PFSK-1 (cell line): ENCODE measurements around the gene STARD3NL.

Source experiments
- FOXP2 ChIP-seq: optimal IDR thresholded peaks from 2 replicates; pipeline ENCODE3; 2011; ENCODE audit warnings: borderline replicate concordance, control low read depth, inconsistent platforms; ENCODE audit not compliant: insufficient read depth; ENCODE audit errors: extremely low read length, extremely low read depth
- POLR2AphosphoS5 ChIP-seq: IDR thresholded peaks from 2 replicates; pipeline ENCODE4 v1.6.1; 2012; ENCODE audit warnings: low read depth, mild to moderate bottlenecking, control low read depth, low read length, moderate library complexity
- SIN3A ChIP-seq: IDR thresholded peaks from 2 replicates; pipeline ENCODE4 v1.6.1; 2012; ENCODE audit warnings: mild to moderate bottlenecking, low read length, moderate library complexity, borderline replicate concordance; ENCODE audit not compliant: insufficient read depth
- TAF1 ChIP-seq: IDR thresholded peaks from 2 replicates; pipeline ENCODE4 v1.6.1; 2012; ENCODE audit warnings: low read length, control low read depth, borderline replicate concordance; ENCODE audit not compliant: insufficient read depth
- TF ChIP-seq, protein P1 (sequence below), 2 experiments: IDR thresholded peaks; 2 replicates each; pipeline versions ENCODE4 v1.6.1 to v1.8.0; 2011 to 2012; ENCODE audit warnings: low read depth in 2 of 2, low read length in 2 of 2, control low read depth in 1 of 2, inconsistent platforms in 1 of 2, mild to moderate bottlenecking in 1 of 2, moderate library complexity in 1 of 2; ENCODE audit not compliant: insufficient read depth in 1 of 2

The STARD3NL gene

DNA sequence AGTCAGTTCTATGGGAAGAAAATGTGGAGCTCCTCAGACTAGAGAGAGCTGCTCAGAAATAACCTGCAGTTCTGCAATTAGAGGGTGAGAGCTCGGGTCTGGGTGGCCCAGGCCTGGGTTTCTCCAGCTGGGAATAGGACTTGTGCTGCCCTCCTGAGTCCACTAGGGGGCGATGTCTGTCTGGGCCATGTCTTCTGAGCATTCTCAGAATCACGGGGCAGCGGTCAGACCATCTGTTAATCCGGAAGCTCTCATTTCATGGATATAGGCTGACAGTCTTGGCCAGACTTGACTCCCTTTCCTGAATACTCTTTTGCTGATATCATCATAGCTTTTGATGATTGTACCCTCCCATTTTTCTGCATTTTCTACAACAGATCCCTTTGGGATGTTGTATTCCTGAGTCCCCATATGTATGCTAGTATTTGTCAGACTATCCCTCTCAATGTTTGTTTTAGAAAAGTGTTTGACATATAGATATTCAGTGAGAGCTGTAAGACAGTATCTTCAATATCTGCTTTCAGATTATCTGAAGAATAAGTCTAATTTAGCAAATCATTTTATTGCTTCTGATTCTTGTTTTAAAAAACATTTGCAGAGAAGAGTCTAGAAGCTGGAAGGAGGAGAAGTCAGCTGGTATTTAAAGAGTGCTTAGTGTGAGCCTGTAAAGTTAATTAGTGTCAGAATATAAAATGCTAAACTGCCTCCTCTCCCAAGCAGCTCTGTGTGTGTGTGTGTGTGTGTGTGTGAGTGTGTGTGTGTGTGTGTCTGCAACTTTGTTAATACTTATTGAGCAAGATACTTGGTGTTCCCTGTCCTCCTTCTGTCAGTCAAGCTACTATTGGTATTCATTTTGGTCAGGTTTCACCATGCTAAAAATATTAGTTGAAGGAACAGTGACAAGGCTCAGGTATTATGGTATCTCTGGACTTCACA, 38.0 kb downstream of the STARD3NL start:
- TF ChIP-seq TAF1: no peak
- peak; percentile 31 for TF ChIP-seq FOXP2
- no peak for TF ChIP-seq POLR2AphosphoS5
- peak; percentile 51; the same call in 1 of the 2 replicates for TF ChIP-seq SIN3A
- TF ChIP-seq, protein P1, sequence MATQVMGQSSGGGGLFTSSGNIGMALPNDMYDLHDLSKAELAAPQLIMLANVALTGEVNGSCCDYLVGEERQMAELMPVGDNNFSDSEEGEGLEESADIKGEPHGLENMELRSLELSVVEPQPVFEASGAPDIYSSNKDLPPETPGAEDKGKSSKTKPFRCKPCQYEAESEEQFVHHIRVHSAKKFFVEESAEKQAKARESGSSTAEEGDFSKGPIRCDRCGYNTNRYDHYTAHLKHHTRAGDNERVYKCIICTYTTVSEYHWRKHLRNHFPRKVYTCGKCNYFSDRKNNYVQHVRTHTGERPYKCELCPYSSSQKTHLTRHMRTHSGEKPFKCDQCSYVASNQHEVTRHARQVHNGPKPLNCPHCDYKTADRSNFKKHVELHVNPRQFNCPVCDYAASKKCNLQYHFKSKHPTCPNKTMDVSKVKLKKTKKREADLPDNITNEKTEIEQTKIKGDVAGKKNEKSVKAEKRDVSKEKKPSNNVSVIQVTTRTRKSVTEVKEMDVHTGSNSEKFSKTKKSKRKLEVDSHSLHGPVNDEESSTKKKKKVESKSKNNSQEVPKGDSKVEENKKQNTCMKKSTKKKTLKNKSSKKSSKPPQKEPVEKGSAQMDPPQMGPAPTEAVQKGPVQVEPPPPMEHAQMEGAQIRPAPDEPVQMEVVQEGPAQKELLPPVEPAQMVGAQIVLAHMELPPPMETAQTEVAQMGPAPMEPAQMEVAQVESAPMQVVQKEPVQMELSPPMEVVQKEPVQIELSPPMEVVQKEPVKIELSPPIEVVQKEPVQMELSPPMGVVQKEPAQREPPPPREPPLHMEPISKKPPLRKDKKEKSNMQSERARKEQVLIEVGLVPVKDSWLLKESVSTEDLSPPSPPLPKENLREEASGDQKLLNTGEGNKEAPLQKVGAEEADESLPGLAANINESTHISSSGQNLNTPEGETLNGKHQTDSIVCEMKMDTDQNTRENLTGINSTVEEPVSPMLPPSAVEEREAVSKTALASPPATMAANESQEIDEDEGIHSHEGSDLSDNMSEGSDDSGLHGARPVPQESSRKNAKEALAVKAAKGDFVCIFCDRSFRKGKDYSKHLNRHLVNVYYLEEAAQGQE (IDR thresholded peaks at IDR 0.05; ENCODE audit: insufficient read depth in 1 of 2, low read depth in 2 of 2, low read length in 2 of 2): no peak

DNA sequence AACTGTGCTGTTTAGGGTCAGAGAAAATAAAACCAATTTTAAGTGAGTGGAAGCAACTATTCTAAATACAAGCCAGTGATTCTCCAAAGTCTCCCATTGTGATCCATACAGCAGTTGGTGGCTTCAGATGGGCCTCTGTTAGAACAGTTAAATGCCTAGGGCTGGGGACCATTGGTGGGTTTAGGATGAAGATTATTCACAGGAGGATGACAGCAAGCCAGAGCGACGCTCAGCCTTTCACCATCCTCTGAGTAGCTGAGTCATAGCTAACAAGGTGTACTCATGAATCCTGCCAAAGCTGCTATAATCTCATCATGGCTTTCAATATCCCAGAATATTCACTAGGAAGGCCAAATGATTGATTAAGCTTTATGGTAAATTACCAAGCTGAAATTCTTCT, 39.6 kb downstream of the STARD3NL start:
- no peak for TF ChIP-seq FOXP2
- TF ChIP-seq TAF1: no peak
- TF ChIP-seq SIN3A: no peak

DNA sequence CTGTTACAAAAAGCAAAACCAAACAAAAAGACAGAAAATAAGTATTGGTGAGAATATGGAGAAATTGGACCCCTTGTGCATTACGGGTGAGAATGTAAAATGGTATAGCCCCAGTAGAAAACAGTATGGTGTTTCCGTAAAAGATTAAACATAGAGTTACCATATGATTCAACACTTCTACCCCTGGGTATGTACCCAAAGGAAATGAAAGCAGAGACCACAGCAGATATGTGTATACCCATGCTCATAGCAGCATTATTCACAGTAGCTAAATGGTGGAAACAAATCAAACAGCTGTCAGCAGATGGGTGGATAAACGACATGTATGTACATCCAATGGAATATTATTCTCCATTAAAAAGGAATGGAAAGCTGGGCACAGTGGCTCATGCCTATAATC, 42.4 kb downstream of the STARD3NL start:
- no peak for TF ChIP-seq FOXP2
- TF ChIP-seq SIN3A: no peak
- TF ChIP-seq, protein P1 (IDR thresholded peaks at IDR 0.05; ENCODE audit: insufficient read depth in 1 of 2, low read depth in 2 of 2, low read length in 2 of 2): no peak
- no peak for TF ChIP-seq POLR2AphosphoS5
- TF ChIP-seq TAF1: no peak

DNA sequence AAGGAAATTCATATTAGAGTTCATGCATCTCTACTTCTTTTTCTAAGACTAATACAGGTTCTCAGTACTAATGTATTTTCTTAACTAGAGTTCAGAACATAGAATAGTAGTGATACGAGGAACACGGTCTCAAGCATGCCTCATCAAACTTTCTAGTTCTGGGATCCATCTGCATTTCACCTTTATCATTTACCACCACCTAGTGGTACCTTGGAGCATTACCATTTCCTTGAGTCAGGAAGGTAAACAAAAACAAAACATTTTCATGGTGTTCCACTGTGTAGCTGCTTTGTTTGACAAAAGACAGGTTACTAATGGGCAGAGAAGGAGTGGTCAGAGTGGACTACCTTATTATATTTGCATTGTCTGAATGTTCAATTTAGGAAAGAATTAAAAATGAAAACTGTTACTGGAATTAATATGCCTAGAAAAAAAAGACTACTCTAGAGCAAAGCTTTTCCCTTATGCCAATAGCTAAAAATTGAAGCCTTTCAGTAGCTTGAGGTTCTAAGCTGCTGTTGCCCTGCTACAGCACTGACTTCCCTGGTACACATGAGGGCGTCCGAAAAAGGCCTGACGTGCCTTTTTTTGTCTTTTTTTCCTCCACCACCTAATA, 44.5 kb downstream of the STARD3NL start:
- TF ChIP-seq FOXP2 (no peak), POLR2AphosphoS5 (no peak), SIN3A (no peak), TAF1 (no peak)
- TF ChIP-seq, protein P1 (IDR thresholded peaks at IDR 0.05; ENCODE audit: insufficient read depth in 1 of 2, low read depth in 2 of 2, low read length in 2 of 2): no peak

DNA sequence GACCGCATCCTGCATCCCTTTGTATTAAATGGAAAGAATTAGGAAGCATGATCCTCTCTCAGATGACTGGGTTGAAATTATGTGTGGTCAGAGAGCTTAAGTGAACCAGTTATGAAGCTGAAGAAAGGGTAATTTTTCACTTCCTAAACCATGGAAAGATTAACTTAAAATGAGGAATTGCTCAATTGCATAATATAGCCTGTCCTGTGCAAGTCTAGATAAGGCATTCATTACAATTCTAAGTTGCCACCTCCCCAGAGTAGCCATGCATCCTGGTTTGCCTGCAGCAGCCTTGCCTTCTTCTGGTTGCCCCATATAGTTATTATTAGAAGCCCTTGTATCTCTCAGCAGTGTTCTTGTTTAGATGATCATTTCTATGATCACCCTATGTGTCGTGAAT, 45.3 kb downstream of the STARD3NL start:
- no peak for TF ChIP-seq FOXP2
- no peak for TF ChIP-seq TAF1
- TF ChIP-seq SIN3A: no peak
- TF ChIP-seq POLR2AphosphoS5: no peak
- TF ChIP-seq, protein P1 (IDR thresholded peaks at IDR 0.05; ENCODE audit: insufficient read depth in 1 of 2, low read depth in 2 of 2, low read length in 2 of 2): no peak
